Iris pigment epithelial cell (primary cell): ENCODE results near the gene INF2.

Source experiments
- DNase-seq: peaks from one replicate; pipeline ENCODE4 v3.0.0-alpha.2; 2011; ENCODE audit warnings: low read depth

INF2 gene

DNA sequence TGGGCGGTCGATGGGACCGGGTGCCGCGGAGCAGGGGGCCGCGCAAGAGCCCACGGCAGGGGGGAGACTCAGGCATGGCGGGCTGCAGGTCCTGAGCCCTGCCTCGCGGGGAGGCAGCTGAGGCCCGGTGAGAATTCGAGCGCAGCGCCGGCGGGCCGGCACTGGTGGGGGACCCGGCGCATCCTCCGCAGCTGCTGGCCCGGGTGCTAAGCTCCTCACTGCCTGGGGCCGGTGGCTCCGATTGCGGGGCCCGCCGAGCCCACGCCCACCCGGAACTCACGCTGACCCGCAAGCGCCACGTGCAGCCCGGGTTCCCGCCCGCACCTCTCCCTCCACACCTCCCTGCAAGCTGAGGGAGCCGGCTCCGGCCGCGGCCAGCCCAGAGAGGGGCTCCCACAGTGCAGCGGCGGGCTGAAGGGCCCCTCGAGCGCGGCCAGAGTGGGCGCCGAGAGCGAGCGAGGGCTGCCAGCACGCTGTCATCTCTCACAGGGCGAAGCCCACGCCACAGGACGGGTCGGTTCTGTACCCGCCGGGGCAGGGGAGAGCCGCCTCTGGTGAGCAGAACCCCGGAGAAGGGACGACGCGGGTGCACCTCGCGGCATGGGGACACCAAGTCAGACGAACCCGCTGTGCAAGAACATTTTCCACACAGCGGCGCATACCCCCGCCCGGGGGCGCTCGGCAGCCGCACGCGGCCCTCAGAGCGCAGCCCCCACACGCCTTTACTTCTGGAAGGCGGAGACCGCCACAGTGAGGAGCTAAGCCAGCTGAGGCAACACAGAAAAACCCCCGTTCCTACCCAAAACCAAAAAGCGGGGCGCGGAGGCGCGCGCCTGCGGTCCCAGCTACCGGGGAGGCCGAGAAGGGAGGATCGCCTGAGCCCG lies 62.4 kb downstream of the INF2 start:
- DNase-seq, result no peak

DNA sequence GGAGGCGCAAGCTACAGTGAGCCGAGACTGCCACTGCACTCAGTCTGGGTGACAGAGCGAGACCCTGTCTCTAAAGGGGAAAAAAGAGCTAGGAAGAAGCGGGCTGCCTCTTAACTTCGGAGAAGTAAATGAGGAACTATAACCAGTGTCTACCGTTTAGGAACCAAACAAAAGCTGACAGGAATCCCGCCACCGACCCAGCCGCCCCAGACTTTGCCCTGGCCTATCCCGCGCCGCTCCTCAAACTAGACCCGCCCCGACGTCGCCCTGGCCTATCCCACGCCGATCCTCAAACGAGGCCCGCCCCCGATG lies 63.0 kb downstream of the INF2 start:
- DNase-seq, result no peak

- DNase-seq, result peak; percentile 100
Observed at GRCh38 chr14:104752735-104753527, 63.5 kb downstream of the INF2 start, which contains the start of gene SIVA1. Gene SIVA1 (plus strand): TSS chr14:104753147. CDS start chr14:104753202, 55 bp downstream.

GRCh38 chr14:104753528-104754212 lies 64.3 kb downstream of the INF2 start:
- peak; percentile 29 for DNase-seq

GRCh38 chr14:104754213-104754851 lies 64.9 kb downstream of the INF2 start:
- DNase-seq, result no peak

- no peak for DNase-seq
Observed at GRCh38 chr14:104755621-104756020, 66.2 kb downstream of the INF2 start.

DNA sequence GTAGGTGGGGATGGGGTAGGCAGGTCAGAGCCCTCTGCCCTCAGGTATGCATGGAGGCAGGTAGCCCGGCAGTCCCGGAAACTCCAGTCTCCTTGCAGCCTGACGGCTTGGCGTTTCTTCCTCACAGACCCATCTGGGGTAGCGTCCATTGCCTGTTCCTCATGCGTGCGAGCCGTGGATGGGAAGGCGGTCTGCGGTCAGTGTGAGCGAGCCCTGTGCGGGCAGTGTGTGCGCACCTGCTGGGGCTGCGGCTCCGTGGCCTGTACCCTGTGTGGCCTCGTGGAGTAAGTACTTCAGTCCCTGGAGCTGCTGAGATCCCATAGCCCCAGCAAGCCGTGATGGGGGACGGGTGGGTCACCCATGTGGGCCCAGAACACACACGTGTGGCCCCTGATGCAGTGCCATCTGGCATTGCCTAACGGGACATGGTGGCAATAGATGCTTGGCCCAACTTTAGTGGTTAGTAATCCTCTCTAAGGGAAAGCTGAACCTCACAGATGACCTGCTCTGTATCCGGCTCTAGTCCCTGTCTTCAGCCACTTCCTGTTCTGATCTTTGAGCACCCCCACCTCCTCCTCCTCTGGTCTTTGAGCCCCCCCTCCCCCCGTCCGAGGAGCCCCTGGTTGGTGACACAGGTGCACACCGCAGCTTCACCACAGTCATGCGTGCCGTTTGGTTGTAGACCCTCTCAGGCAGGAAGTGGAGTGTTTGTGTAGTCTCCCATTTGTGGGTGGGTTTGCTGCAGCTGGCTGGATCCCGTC lies 67.2 kb downstream of the INF2 start:
- no peak for DNase-seq

DNA sequence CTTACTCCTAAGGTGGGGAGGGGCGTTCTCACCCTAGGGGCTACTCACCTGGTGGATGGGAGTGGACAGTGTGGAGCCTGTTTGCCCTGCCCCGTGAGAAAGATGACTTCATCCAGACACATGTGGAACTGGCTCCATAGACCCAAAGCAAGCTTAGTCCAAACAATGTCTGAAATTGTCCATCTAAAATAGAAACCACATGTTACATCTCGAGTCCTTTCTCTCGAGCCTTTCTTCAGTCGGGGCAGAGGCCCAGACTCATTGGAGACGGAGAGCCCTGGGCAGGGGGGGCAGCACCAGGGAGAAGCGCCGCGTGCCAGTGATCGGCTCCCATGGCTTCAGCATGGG lies 67.8 kb downstream of the INF2 start:
- DNase-seq, result no peak

DNA sequence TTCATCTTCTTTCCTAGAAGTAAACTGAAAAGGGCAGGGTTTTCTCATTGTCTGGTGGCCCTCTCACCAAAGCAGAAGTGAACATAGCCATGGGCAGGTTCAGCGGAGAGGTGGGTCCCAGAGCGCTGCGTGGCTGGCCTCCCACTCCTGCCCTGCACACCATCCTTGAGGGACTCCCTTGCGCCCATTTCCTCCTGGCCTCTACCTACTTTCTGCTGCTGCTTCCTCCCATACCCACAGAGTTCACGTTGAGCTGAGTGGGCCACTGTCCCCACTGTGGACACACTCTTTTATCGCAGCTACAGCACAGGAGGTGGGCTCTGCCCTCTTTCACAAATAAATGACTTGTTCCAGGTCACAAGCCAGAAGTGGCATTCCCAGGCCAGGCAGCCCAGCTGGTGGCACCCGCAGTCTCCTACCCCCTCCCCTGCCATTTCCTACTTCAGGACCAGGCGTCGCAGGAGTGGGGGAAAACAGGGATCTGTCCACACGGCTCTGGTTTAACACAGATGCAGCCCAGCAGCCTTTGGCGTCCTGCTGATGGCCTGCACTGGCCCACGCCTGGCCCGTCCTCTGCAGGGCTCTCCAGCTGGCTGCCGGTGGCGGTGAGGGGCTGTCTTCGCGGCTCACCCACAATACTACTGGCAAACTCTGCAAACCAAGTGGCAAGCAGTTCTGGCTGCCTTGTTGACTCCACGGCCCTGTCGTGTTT lies 68.4 kb downstream of the INF2 start:
- DNase-seq, result no peak

GRCh38 chr14:104758981-104759969 lies 69.9 kb downstream of the INF2 start:
- no peak for DNase-seq

- no peak for DNase-seq
Observed at GRCh38 chr14:104765517-104765916, 76.1 kb downstream of the INF2 start.

GRCh38 chr14:104766256-104766862 lies 76.9 kb downstream of the INF2 start:
- no peak for DNase-seq

GRCh38 chr14:104766863-104767633 lies 77.6 kb downstream of the INF2 start:
- DNase-seq, result no peak

GRCh38 chr14:104767634-104767918 lies 78.2 kb downstream of the INF2 start:
- no peak for DNase-seq

DNA sequence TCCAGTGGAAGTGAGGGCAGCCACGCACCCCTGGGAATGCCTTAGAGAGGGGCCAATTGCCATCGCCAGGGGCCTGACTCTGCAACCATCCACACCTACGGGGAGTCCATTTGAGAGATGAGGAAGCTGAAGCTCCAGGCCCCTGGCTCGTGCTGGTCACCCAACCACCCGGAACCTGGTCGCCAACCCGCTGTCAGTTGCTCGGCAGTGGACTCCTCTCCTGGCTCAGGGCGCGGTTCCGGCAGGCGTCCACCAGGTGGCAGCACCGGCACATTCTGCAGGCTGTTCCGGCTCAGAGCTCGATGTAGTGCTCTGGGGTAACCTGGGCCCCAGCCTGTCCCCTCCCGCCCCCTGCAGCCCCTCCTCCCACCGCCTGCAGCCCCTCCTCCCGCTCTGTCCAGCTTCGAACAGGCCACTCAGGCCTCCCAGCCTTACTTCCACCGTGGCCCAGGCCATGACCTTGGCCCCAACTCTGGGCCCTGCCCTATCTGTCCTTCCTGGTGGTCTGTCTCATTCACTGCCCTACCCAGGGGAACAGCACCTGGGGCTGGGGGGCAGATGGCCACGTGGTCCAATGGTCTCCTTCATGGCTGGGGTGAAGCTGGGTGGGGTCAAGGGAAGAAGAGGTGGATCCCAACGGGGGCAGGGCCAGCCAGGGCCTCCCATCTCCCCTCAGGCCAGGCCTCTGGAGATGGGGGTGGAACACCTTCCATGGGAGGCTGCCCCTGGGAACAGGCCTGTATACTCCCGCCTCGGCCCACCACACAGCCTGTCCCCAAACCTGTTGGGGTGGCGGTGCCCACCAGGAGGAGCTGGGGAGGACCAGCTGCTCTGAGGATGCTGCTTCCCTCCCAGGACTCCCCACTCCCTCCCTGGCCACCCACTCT lies 79.3 kb downstream of the INF2 start:
- DNase-seq, result peak; percentile 67

- no peak for DNase-seq
Observed at GRCh38 chr14:104769324-104770071, 80.1 kb downstream of the INF2 start.

- DNase-seq, result no peak
Observed at GRCh38 chr14:104770072-104770579, 80.7 kb downstream of the INF2 start.
